ENCODE measurements around the gene CBR1. TPM values are rescaled to one million over a fixed set of nuclear protein-coding genes. Genes with fewer than 3 reads are reported as not detected.
"Not testable (repeated sequence)": the region's sequence is repeated elsewhere in the genome, so short reads cannot be mapped to it uniquely, and the experiment has no call there.

Gene CBR1
- total RNA-seq, 2 experiments from 2014 or later: 5.2 to 6.8 TPM

GRCh38 chr21:36099000-36099399 lies 29.2 kb downstream of the CBR1 start:
- ATAC-seq (ENCODE audit: poor library complexity) (no peak), DNase-seq (no peak)
- Mint-ChIP-seq H3K36me3 (ENCODE audit: low read depth) (no peaks in the 10 kb centered on the region), H3K27me3 (peaks cover 31% of the 10 kb centered on the region), H3K27ac (no peak overlapping the region), H3K9me3 (no peaks in the 10 kb centered on the region), H3K4me1 (ENCODE audit: low read depth) (peaks cover under 1% of the 10 kb centered on the region), H3K4me3 (no peak overlapping the region)
- Histone ChIP-seq H3K4me3 (ENCODE audit: low read length) (no peak overlapping the region), H3K27me3 (ENCODE audit: control insufficient read depth in 1 of 2, insufficient read depth in 2 of 2, low read length in 2 of 2) (peaks cover 0 to under 1% of the 10 kb centered on the region in 2 experiments), H3K9me3 (ENCODE audit: control insufficient read depth in 1 of 2, insufficient read depth in 1 of 2, low read length in 2 of 2) (peaks cover 2 to 5% of the 10 kb centered on the region in 2 experiments), H3K36me3 (ENCODE audit: insufficient read depth, low read length) (no peaks in the 10 kb centered on the region), H3K4me1 (ENCODE audit: insufficient read depth, low read length) (no peaks in the 10 kb centered on the region), H3K27ac (ENCODE audit: low read depth in 1 of 2, low read length in 2 of 2) (no peak overlapping the region)
- ChIA-PET POLR2A (no interaction called here), CTCF (no interaction called here)
- intact Hi-C loops (cut with DNase I, micrococcal nuclease): no loop called here
- TF ChIP-seq CTCF (IDR thresholded peaks at IDR 0.05): no peak

- H3K27me3 Mint-ChIP-seq: peaks cover 39% of the 10 kb centered on the region
- CTCF ChIA-PET; H3K9me3 ChIP-seq (ENCODE audit: control insufficient read depth in 1 of 2, insufficient read depth in 1 of 2, low read length in 2 of 2); DNase-seq; H3K4me1 ChIP-seq (ENCODE audit: insufficient read depth, low read length); H3K36me3 ChIP-seq (ENCODE audit: insufficient read depth, low read length); ATAC-seq (ENCODE audit: poor library complexity); H3K27ac Mint-ChIP-seq; H3K4me1 Mint-ChIP-seq (ENCODE audit: low read depth); H3K27ac ChIP-seq (ENCODE audit: low read depth in 1 of 2, low read length in 2 of 2); H3K9me3 Mint-ChIP-seq; H3K4me3 Mint-ChIP-seq; H3K27me3 ChIP-seq (ENCODE audit: control insufficient read depth in 1 of 2, insufficient read depth in 2 of 2, low read length in 2 of 2); H3K36me3 Mint-ChIP-seq (ENCODE audit: low read depth); intact Hi-C loops (cut with DNase I, micrococcal nuclease); POLR2A ChIA-PET; H3K4me3 ChIP-seq (ENCODE audit: low read length): not testable (repeated sequence)
These were observed 29.9 kb downstream of the CBR1 start for GRCh38 chr21:36099695-36100211.

- H3K27ac ChIP-seq (ENCODE audit: low read depth in 1 of 2, low read length in 2 of 2): no peak overlapping the region
- Mint-ChIP-seq H3K9me3 (no peaks in the 10 kb centered on the region), H3K4me1 (ENCODE audit: low read depth) (peaks cover 11% of the 10 kb centered on the region), H3K4me3 (no peak overlapping the region), H3K36me3 (ENCODE audit: low read depth) (no peaks in the 10 kb centered on the region), H3K27me3 (peaks cover 52% of the 10 kb centered on the region), H3K27ac (no peak overlapping the region)
- no peaks in the 10 kb centered on the region for H3K36me3 ChIP-seq (ENCODE audit: insufficient read depth, low read length)
- POLR2A ChIA-PET: no interaction called here
- peaks cover 13 to 18% of the 10 kb centered on the region in 2 experiments for H3K27me3 ChIP-seq (ENCODE audit: control insufficient read depth in 1 of 2, insufficient read depth in 2 of 2, low read length in 2 of 2)
- no peak for TF ChIP-seq CTCF (IDR thresholded peaks at IDR 0.05)
- peaks cover 8% of the 10 kb centered on the region for H3K4me1 ChIP-seq (ENCODE audit: insufficient read depth, low read length)
- ATAC-seq (ENCODE audit: poor library complexity): no peak
- no peaks in the 10 kb centered on the region for H3K9me3 ChIP-seq (ENCODE audit: control insufficient read depth in 1 of 2, insufficient read depth in 1 of 2, low read length in 2 of 2)
- intact Hi-C loops (cut with DNase I, micrococcal nuclease): no loop called here
- DNase-seq: no peak
- H3K4me3 ChIP-seq (ENCODE audit: low read length): no peak overlapping the region
- CTCF ChIA-PET: interaction anchor here (1.2 kb wide), 1 partner anchor 13 kb away, joined by 4 read pairs; no protein-coding TSS in a partner anchor
These were observed 31.3 kb downstream of the CBR1 start for GRCh38 chr21:36100971-36101641.

Data from CD4-positive, alpha-beta T cell (primary cell).